HG02588 (cell line): Measurements from ENCODE around the gene UFSP2.

Source experiments
- ATAC-seq: cut with Tn5 transposase; IDR thresholded peaks from one replicate; pipeline ENCODE4 v1.9.1; 2021; ENCODE audit warnings: mild to moderate bottlenecking, moderate library complexity; ENCODE audit not compliant: unreplicated experiment

UFSP2 gene

DNA sequence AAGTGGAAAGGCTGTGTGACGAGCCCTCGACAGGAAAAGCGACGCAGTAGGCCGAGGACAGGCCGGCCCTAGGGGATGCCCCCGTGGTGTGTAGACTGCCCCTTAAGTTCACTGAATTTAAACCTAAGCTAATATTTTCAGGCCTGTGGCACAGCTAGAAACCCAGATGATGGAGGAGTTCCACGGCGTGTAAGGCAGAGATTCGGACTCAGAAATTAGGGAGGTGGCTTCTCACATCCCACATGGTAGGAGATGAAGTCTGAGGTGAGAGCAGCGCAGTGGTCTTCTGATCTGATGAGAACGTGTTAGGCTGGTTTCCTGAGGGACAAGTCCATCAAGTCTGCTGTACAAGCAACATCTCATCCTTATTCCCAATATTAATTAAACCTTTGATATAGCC lies 37.8 kb downstream of the UFSP2 start:
- ATAC-seq = no peak

GRCh38 chr4:185384930-185385331 lies 40.8 kb downstream of the UFSP2 start:
- no peak for ATAC-seq

GRCh38 chr4:185384061-185384460 lies 41.7 kb downstream of the UFSP2 start:
- no peak for ATAC-seq

DNA sequence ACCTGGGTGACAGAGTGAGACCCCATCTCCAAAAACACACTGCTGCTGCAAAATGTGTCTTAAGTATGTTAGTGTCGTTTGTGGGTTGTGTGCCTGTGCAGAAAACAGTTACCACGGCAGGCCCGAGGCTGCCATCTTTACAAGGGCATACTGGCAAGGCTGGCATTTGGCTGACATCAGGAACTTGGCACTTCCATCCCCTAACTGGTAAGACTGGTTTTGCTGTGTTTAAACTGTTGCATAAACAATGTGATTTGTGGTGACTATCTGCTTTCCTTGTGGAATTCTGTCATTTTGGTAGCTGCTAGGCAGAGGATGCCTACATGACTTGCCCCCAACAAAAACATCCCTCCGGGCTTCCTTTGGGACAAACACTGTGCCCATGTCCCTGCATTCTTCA lies 42.3 kb downstream of the UFSP2 start:
- no peak for ATAC-seq

- no peak for ATAC-seq
These were observed 43.0 kb downstream of the UFSP2 start for GRCh38 chr4:185382754-185383153.

GRCh38 chr4:185381288-185382196 lies 44.2 kb downstream of the UFSP2 start:
- no peak for ATAC-seq

- no peak for ATAC-seq
These were observed 45.4 kb downstream of the UFSP2 start for GRCh38 chr4:185380320-185380719.

DNA sequence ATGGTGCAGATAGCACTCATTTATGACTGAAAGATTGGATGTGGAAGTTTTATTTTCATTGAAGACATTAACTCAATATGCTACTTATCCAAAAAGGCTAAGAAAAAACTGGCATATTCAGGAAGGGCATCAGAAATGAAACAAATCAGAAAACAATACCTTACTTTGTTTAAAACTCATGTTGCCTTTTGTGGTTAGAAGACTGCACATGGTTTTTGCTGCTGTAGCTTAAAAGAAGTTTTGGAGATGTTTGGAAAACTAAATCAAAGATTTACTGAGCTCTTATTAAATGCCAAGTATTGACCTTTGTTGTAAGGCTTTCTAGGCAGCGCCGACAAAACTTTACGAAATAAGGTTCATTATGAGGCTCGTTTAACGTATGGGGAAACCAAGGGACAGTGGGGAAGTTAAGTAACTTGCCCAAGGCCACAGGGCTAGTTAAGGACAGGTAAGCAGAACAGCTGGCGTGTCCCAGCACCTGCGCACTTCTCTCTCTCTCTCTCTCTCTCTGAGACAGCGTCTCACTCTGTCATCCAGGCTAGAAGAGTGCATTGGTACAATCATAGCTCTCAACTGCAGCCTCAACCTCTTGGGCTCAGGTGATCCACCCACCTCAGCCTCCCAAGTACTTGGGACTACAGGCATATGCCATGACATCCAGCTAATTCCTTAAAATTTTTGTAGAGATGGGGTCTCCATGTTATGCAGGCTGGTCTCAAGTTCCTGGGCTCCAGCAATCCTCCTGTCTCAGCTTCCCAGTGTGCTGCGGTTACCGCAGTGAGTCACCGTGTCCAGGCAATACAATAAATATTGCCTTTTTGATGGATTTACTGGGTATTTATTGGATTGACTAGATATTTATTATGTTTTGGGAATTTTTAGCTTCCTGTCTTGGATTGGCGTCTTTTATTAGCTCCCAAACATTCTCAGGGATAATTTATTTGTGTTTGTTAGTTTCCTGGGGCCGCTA lies 46.2 kb downstream of the UFSP2 start:
- no peak for ATAC-seq

- ATAC-seq = no peak
These were observed 47.5 kb downstream of the UFSP2 start for GRCh38 chr4:185378264-185378663.

DNA sequence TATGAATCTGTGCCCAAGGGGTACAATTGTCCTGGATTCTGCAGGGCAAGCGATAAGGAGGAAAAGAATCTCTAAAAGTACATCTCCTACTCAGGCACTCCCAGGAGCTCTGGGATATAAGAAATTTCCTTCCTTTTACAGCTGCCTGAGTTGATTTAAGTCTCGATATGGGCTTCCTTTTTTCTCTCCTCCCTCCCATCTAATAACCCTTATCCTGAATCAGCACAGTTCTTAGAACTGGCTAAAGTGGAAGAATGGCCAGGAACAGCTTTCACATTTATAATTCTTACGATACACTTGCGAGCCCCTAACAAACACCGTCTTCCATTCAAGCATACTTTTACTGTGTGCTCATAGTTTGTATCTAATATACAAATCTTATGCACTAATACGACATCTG lies 51.2 kb downstream of the UFSP2 start:
- ATAC-seq = no peak

- no peak for ATAC-seq
These were observed 51.7 kb downstream of the UFSP2 start for GRCh38 chr4:185374027-185374426.

- ATAC-seq = no peak
These were observed 54.1 kb downstream of the UFSP2 start for GRCh38 chr4:185371702-185372101.

GRCh38 chr4:185370268-185370949 lies 55.4 kb downstream of the UFSP2 start:
- ATAC-seq = no peak

GRCh38 chr4:185369731-185370130 lies 56.0 kb downstream of the UFSP2 start:
- no peak for ATAC-seq

DNA sequence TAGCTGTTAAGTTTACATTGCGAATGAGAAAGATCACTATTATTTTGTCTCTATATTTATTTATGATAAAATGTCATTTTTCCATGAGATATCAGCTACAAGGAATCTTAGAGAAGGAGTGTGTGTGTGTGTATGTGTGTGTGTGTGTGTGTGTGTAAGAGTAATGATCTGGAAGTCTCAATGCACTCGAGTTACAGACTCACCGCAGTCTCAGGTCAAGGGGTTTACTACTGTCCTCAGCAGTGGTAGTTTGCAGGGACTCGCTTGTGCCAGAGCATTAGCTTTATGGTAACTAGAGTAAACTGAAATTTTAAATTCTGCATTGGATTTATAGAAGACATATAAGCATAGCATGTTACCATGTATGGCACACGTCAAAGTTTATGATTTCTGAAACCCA lies 60.9 kb downstream of the UFSP2 start:
- ATAC-seq = no peak

GRCh38 chr4:185363251-185363650 lies 62.5 kb downstream of the UFSP2 start:
- no peak for ATAC-seq

DNA sequence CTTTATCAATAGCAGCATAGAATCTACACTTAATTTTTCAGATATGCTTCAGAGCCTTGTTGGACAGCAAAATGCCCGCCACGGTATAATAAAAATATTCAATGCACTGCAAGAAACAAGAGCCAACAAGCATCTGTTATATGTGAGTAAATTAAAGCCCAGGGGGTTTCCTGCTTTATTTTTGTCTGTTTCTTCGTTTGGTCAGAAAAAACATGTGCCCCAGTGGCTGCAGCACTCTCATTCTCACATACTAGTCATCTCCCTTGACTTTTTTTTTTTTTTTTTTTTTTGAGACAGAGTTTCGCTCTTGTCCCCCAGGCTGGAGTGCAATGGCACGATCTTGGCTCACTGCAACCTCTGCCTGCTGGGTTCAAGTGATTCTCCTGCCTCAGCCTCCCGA lies 63.2 kb downstream of the UFSP2 start:
- peak; percentile 57 for ATAC-seq

- ATAC-seq = no peak
These were observed 63.9 kb downstream of the UFSP2 start for GRCh38 chr4:185361872-185362271.

- ATAC-seq = no peak
These were observed 65.9 kb downstream of the UFSP2 start for GRCh38 chr4:185359767-185360446.

- no peak for ATAC-seq
These were observed 66.8 kb downstream of the UFSP2 start for GRCh38 chr4:185358959-185359358.

- no peak for ATAC-seq
These were observed 67.2 kb downstream of the UFSP2 start for GRCh38 chr4:185358514-185358913.
